ENCODE results near the gene FANCC. TPM values are rescaled to one million over a fixed set of nuclear protein-coding genes. Genes with fewer than 3 reads are reported as not detected.

FANCC gene
- total RNA-seq, 1 donor from 2014 or later = 18.7 TPM

- DNase-seq (ENCODE audit: low spot score) = no peak
- Mint-ChIP-seq H3K9me3 (no peaks in the 10 kb centered on the region), H3K27me3 (ENCODE audit: insufficient read depth) (no peaks in the 10 kb centered on the region), H3K27ac (no peak overlapping the region), H3K4me3 (no peak overlapping the region), H3K36me3 (ENCODE audit: low read depth) (peaks cover 3% of the 10 kb centered on the region), H3K4me1 (ENCODE audit: low read depth) (no peaks in the 10 kb centered on the region)
- intact Hi-C loops (cut with micrococcal nuclease) = no loop called here
These were observed 238.6 kb downstream of the FANCC start for GRCh38 chr9:95078939-95079338.

GRCh38 chr9:95078511-95078910 is 239.0 kb downstream of the FANCC start:
- Mint-ChIP-seq H3K9me3 (no peaks in the 10 kb centered on the region), H3K27me3 (ENCODE audit: insufficient read depth) (no peaks in the 10 kb centered on the region), H3K36me3 (ENCODE audit: low read depth) (no peaks in the 10 kb centered on the region), H3K27ac (no peak overlapping the region), H3K4me1 (ENCODE audit: low read depth) (no peaks in the 10 kb centered on the region), H3K4me3 (no peak overlapping the region)
- no peak for DNase-seq (ENCODE audit: low spot score)
- intact Hi-C loops (cut with micrococcal nuclease) = no loop called here

- no peak overlapping the region for H3K4me3 Mint-ChIP-seq
- no peaks in the 10 kb centered on the region for H3K36me3 Mint-ChIP-seq (ENCODE audit: low read depth)
- DNase-seq (ENCODE audit: low spot score) = no peak
- no peaks in the 10 kb centered on the region for H3K9me3 Mint-ChIP-seq
- no peaks in the 10 kb centered on the region for H3K4me1 Mint-ChIP-seq (ENCODE audit: low read depth)
- intact Hi-C loops (cut with micrococcal nuclease) = no loop called here
- no peaks in the 10 kb centered on the region for H3K27me3 Mint-ChIP-seq (ENCODE audit: insufficient read depth)
- no peak overlapping the region for H3K27ac Mint-ChIP-seq
These were observed 239.6 kb downstream of the FANCC start for GRCh38 chr9:95077766-95078370.

GRCh38 chr9:95077053-95077765 is 240.3 kb downstream of the FANCC start:
- Mint-ChIP-seq H3K9me3 (no peaks in the 10 kb centered on the region), H3K36me3 (ENCODE audit: low read depth) (no peaks in the 10 kb centered on the region), H3K4me1 (ENCODE audit: low read depth) (no peaks in the 10 kb centered on the region), H3K27me3 (ENCODE audit: insufficient read depth) (no peaks in the 10 kb centered on the region), H3K27ac (no peak overlapping the region), H3K4me3 (no peak overlapping the region)
- intact Hi-C loops (cut with micrococcal nuclease) = no loop called here
- DNase-seq (ENCODE audit: low spot score) = no peak

GRCh38 chr9:95076696-95077052 is 240.8 kb downstream of the FANCC start:
- H3K4me3 Mint-ChIP-seq = no peak overlapping the region
- no peaks in the 10 kb centered on the region for H3K9me3 Mint-ChIP-seq
- no peaks in the 10 kb centered on the region for H3K36me3 Mint-ChIP-seq (ENCODE audit: low read depth)
- no peak for DNase-seq (ENCODE audit: low spot score)
- H3K4me1 Mint-ChIP-seq (ENCODE audit: low read depth) = no peaks in the 10 kb centered on the region
- H3K27ac Mint-ChIP-seq = no peak overlapping the region
- intact Hi-C loops (cut with micrococcal nuclease) = no loop called here
- H3K27me3 Mint-ChIP-seq (ENCODE audit: insufficient read depth) = no peaks in the 10 kb centered on the region

GRCh38 chr9:95075700-95076099 is 241.8 kb downstream of the FANCC start:
- no peak overlapping the region for H3K4me3 Mint-ChIP-seq

GRCh38 chr9:95074632-95075031 is 242.9 kb downstream of the FANCC start:
- Mint-ChIP-seq H3K4me1 (ENCODE audit: low read depth) (no peaks in the 10 kb centered on the region), H3K36me3 (ENCODE audit: low read depth) (no peaks in the 10 kb centered on the region), H3K27ac (no peak overlapping the region), H3K4me3 (no peak overlapping the region), H3K27me3 (ENCODE audit: insufficient read depth) (no peaks in the 10 kb centered on the region), H3K9me3 (no peaks in the 10 kb centered on the region)
- DNase-seq (ENCODE audit: low spot score) = no peak
- intact Hi-C loops (cut with micrococcal nuclease) = no loop called here

More at GRCh38 chr9:95075700-95076099, 241.8 kb downstream of the FANCC start:
- H3K9me3 Mint-ChIP-seq = no peaks in the 10 kb centered on the region
- H3K27ac Mint-ChIP-seq = no peak overlapping the region
- no peaks in the 10 kb centered on the region for H3K27me3 Mint-ChIP-seq (ENCODE audit: insufficient read depth)
- H3K4me1 Mint-ChIP-seq (ENCODE audit: low read depth) = no peaks in the 10 kb centered on the region
- no peak for DNase-seq (ENCODE audit: low spot score)
- no peaks in the 10 kb centered on the region for H3K36me3 Mint-ChIP-seq (ENCODE audit: low read depth)
- intact Hi-C loops (cut with micrococcal nuclease) = no loop called here

- H3K27ac Mint-ChIP-seq = no peak overlapping the region
- H3K4me1 Mint-ChIP-seq (ENCODE audit: low read depth) = no peaks in the 10 kb centered on the region
These were observed 243.6 kb downstream of the FANCC start for GRCh38 chr9:95073918-95074317.

GRCh38 chr9:95073042-95073607 is 244.4 kb downstream of the FANCC start:
- no peaks in the 10 kb centered on the region for H3K4me1 Mint-ChIP-seq (ENCODE audit: low read depth)

More at GRCh38 chr9:95073918-95074317, 243.6 kb downstream of the FANCC start:
- intact Hi-C loops (cut with micrococcal nuclease) = no loop called here
- H3K27me3 Mint-ChIP-seq (ENCODE audit: insufficient read depth) = no peaks in the 10 kb centered on the region
- H3K9me3 Mint-ChIP-seq = no peaks in the 10 kb centered on the region
- H3K4me3 Mint-ChIP-seq = no peak overlapping the region
- DNase-seq (ENCODE audit: low spot score) = no peak
- no peaks in the 10 kb centered on the region for H3K36me3 Mint-ChIP-seq (ENCODE audit: low read depth)

GRCh38 chr9:95071925-95072324 is 245.6 kb downstream of the FANCC start:
- intact Hi-C loops (cut with micrococcal nuclease) = no loop called here
- Mint-ChIP-seq H3K4me1 (ENCODE audit: low read depth) (no peaks in the 10 kb centered on the region), H3K9me3 (no peaks in the 10 kb centered on the region), H3K4me3 (no peak overlapping the region), H3K27me3 (ENCODE audit: insufficient read depth) (no peaks in the 10 kb centered on the region), H3K27ac (no peak overlapping the region), H3K36me3 (ENCODE audit: low read depth) (no peaks in the 10 kb centered on the region)
- DNase-seq (ENCODE audit: low spot score) = no peak

More at GRCh38 chr9:95073042-95073607, 244.4 kb downstream of the FANCC start:
- Mint-ChIP-seq H3K4me3 (no peak overlapping the region), H3K9me3 (no peaks in the 10 kb centered on the region), H3K27ac (no peak overlapping the region), H3K36me3 (ENCODE audit: low read depth) (no peaks in the 10 kb centered on the region), H3K27me3 (ENCODE audit: insufficient read depth) (no peaks in the 10 kb centered on the region)
- no peak for DNase-seq (ENCODE audit: low spot score)
- intact Hi-C loops (cut with micrococcal nuclease) = no loop called here

GRCh38 chr9:95071450-95071849 is 246.1 kb downstream of the FANCC start:
- H3K9me3 Mint-ChIP-seq = no peaks in the 10 kb centered on the region
- intact Hi-C loops (cut with micrococcal nuclease) = no loop called here
- H3K27ac Mint-ChIP-seq = no peak overlapping the region
- no peaks in the 10 kb centered on the region for H3K4me1 Mint-ChIP-seq (ENCODE audit: low read depth)
- H3K4me3 Mint-ChIP-seq = no peak overlapping the region
- no peaks in the 10 kb centered on the region for H3K36me3 Mint-ChIP-seq (ENCODE audit: low read depth)
- DNase-seq (ENCODE audit: low spot score) = no peak
- H3K27me3 Mint-ChIP-seq (ENCODE audit: insufficient read depth) = no peaks in the 10 kb centered on the region

GRCh38 chr9:95070549-95071021 is 246.9 kb downstream of the FANCC start:
- intact Hi-C loops (cut with micrococcal nuclease) = no loop called here
- H3K36me3 Mint-ChIP-seq (ENCODE audit: low read depth) = no peaks in the 10 kb centered on the region
- no peaks in the 10 kb centered on the region for H3K9me3 Mint-ChIP-seq
- no peak overlapping the region for H3K27ac Mint-ChIP-seq
- no peaks in the 10 kb centered on the region for H3K4me1 Mint-ChIP-seq (ENCODE audit: low read depth)
- DNase-seq (ENCODE audit: low spot score) = no peak
- H3K27me3 Mint-ChIP-seq (ENCODE audit: insufficient read depth) = no peaks in the 10 kb centered on the region
- no peak overlapping the region for H3K4me3 Mint-ChIP-seq

- intact Hi-C loops (cut with micrococcal nuclease) = no loop called here
- H3K4me1 Mint-ChIP-seq (ENCODE audit: low read depth) = no peaks in the 10 kb centered on the region
- H3K27ac Mint-ChIP-seq = no peak overlapping the region
- H3K36me3 Mint-ChIP-seq (ENCODE audit: low read depth) = no peaks in the 10 kb centered on the region
- H3K27me3 Mint-ChIP-seq (ENCODE audit: insufficient read depth) = no peaks in the 10 kb centered on the region
- DNase-seq (ENCODE audit: low spot score) = no peak
- no peaks in the 10 kb centered on the region for H3K9me3 Mint-ChIP-seq
- H3K4me3 Mint-ChIP-seq = no peak overlapping the region
These were observed 249.6 kb downstream of the FANCC start for GRCh38 chr9:95067897-95068296.
